Thyroid gland (tissue), 4 donors: ENCODE results near the gene C21orf91.

Source experiments
- POLR2A ChIP-seq, 2 donors: fragments of 450-650 bp; IDR thresholded peaks; one replicate each; pipeline ENCODE4 v1.6.1; 2017; ENCODE audit warnings: antibody characterized with exemption in 2 of 2, mild to moderate bottlenecking in 2 of 2, moderate library complexity in 1 of 2
- TF ChIP-seq, protein P1 (sequence below), 6 experiments: fragments of 200-600 bp in 3 of 6; fragments of 450-650 bp in 3 of 6; sonication (generic) in 3 of 6; IDR thresholded peaks; one replicate each; pipeline ENCODE4 v1.5.1; 2016 to 2019; ENCODE audit warnings: antibody characterized with exemption in 6 of 6, mild to moderate bottlenecking in 2 of 6, inconsistent platforms in 1 of 6, moderate library complexity in 1 of 6

DNA sequence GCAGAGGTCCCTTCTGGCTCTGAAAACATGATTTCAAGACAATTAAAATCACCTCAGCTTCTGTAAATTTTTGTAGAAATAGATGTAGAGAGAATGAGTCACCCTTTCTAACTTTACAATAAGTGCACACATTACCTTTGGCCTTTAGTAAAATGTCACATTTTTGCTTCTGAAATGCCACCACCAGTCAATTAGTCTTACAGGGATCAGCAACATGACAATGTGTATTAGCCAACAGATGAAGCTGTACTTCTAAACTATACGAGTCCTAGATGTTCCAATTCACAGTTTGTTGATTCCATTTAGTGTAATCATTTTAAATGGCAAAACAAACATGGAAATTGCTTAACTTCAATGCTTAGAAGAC is 23.1 kb downstream of the C21orf91 start:
- TF ChIP-seq, protein P1, sequence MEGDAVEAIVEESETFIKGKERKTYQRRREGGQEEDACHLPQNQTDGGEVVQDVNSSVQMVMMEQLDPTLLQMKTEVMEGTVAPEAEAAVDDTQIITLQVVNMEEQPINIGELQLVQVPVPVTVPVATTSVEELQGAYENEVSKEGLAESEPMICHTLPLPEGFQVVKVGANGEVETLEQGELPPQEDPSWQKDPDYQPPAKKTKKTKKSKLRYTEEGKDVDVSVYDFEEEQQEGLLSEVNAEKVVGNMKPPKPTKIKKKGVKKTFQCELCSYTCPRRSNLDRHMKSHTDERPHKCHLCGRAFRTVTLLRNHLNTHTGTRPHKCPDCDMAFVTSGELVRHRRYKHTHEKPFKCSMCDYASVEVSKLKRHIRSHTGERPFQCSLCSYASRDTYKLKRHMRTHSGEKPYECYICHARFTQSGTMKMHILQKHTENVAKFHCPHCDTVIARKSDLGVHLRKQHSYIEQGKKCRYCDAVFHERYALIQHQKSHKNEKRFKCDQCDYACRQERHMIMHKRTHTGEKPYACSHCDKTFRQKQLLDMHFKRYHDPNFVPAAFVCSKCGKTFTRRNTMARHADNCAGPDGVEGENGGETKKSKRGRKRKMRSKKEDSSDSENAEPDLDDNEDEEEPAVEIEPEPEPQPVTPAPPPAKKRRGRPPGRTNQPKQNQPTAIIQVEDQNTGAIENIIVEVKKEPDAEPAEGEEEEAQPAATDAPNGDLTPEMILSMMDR (IDR thresholded peaks at IDR 0.05) = no peak
- TF ChIP-seq POLR2A (IDR thresholded peaks at IDR 0.05) = no peak
